Skin of body (tissue), 2 donors: ENCODE measurements around the gene SLC22A1. TPM values are rescaled to one million over a fixed set of nuclear protein-coding genes. Genes with fewer than 3 reads are reported as not detected.
A peak's percentile ranks its signal among the peaks of the same experiment; 100 is the strongest.

Source experiments
- DNase-seq: peaks from one replicate; lab custom pipeline; 2025; lab: John Stamatoyannopoulos, UW
- total RNA-seq: library from RNA; depleted of rRNA; stranded (reverse); fragments of >200 nt; gene quantifications from one replicate; pipeline ENCODE4 v1.2.3, GENCODE V29; 2014

SLC22A1 gene
- total RNA-seq, 1 donor from 2014 or later, result 0.59 TPM

DNA sequence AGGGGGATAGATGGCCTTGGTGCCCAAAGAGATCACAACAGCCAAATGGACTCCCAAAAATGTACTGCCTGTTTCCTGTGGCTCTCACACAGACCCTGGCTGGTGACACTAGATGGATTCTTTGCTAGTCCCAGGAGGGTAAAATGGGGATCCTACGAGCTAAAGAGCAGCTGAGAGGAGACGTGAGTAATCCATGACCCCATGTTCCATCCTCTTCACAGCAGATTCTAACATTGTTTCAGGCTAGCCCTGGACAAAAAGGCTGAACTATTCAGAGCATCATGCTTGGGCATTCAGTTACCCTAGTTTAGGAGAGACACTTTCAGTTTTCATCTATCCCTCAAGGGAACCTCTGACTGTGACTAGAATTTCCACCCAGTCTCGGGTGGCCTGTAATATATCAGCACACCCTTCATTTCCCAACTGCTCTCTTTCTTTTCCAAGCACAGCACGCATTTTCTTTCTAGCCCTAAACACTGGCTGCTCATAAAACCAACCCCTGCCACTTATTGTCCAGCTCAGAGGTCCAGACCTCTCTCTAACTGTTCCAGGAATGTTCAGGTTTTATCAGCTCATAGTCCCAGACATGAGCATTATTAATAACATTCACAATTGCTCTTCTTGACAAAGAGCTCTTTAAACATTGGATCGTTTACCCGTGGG, 48.5 kb downstream of the SLC22A1 start:
- DNase-seq, result no peak

DNA sequence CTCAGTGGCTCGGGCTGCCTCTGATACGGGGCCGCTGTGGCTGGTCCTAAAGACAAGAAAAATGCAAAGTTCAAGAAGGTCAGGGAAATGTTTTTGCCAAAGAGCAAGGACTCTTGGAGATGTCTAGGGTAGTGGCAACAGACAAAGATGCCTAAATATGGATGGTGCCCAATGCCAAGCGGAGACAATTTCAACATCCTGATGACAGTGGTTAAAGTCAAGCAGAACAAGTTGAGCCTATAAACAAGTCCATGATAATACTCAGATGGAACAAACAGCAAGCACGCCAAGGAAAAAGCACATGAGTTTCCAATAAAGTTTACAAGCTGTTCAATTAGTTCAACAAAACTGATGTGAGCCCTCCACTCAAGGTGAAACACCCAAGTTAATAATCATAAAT, 51.1 kb downstream of the SLC22A1 start:
- no peak for DNase-seq

- DNase-seq, result no peak
These were observed 52.4 kb downstream of the SLC22A1 start for GRCh38 chr6:160173806-160174527.

DNA sequence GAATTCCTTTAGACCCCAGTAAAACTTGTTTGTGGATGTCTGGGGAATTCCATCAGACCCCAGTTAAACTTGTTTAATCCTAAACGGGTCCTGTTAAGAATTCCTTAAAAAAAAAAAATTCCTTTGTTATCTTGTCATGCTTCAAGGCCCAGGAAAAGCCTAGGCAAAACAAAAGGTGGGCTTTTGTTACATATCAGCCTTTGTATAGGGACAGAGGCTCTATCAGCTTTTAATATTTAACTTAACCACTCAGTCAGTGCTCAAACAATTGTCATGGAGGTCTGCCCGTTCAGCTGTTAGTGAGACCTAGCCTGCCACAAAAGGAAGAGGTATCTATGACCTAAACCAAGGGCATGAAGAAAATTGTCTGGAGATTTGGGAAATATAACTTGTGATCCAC, 53.1 kb downstream of the SLC22A1 start:
- DNase-seq, result no peak

DNA sequence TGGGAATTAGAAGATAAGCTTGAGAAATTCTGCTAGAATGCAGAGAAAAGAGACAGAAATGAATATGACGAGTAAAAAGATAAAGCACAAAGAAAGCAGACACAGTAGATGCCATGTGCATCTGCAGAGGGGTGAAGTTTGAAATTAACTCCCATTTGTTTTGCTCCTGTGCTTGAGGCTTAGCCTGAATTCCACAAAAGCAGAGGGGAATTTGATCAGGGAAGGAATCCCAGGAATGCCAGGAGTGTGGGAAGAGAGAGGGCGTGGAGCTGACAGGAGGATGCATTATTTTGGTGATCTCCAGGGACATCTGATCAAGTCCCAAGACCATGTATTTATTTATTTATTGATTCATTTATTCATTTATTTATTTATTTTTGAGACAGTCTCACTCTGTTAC, 55.6 kb downstream of the SLC22A1 start:
- no peak for DNase-seq

- peak; percentile 8 for DNase-seq
These were observed 56.7 kb downstream of the SLC22A1 start for GRCh38 chr6:160178271-160178670.

- DNase-seq, result no peak
These were observed 59.1 kb downstream of the SLC22A1 start for GRCh38 chr6:160180706-160181105.

- no peak for DNase-seq
These were observed 67.2 kb downstream of the SLC22A1 start for GRCh38 chr6:160188773-160189172.

GRCh38 chr6:160190081-160190480, 68.5 kb downstream of the SLC22A1 start:
- no peak for DNase-seq

GRCh38 chr6:160190973-160191372, 69.4 kb downstream of the SLC22A1 start:
- no peak for DNase-seq

DNA sequence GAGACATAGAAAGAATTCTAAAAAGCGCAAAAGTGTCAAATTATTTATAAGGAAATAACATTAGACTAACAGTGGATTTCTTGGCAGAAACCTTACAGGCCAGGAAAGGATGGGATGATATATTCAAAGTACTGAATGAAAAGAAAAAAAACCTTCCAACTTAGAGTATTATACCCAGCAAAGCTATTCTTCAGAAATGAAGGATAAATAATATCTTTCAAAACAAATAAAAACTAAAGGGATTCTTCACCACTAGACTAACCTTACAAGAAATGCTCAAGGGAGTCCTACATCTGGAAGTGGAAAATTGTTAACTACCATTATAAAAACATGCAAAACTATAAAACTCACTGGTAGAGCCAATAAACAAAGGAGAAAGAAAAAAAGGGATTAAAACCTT, 71.2 kb downstream of the SLC22A1 start:
- no peak for DNase-seq

GRCh38 chr6:160194808-160195207, 73.2 kb downstream of the SLC22A1 start:
- DNase-seq, result no peak

GRCh38 chr6:160197662-160198061, 76.0 kb downstream of the SLC22A1 start:
- no peak for DNase-seq

DNA sequence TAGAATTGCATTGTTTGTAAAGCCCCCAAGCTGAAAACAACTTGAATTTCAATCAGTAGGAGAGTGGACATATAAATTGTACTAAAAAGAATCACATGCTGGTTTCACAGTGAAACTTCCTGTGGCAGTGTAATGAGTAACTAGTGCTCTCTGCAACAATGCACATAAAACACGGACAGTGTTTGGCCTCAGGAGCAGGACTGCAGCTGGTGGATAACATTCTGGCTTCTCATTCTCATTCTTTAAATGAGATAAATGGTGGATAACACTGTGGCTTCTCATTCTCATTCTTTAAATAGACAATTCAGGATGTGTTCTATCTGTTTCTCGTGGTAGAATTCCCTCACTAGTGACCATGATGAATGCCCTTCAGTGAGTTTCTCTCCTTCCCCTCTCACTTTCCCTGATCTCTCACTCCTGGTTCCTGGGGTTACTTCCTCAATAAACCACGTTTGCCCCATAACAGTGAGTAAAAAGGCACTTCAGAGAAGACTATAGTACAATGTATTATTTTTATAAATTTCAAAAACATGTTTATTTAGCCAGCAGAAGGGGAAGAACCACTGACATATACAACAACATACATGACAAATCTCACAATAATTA, 77.1 kb downstream of the SLC22A1 start:
- DNase-seq, result no peak

DNA sequence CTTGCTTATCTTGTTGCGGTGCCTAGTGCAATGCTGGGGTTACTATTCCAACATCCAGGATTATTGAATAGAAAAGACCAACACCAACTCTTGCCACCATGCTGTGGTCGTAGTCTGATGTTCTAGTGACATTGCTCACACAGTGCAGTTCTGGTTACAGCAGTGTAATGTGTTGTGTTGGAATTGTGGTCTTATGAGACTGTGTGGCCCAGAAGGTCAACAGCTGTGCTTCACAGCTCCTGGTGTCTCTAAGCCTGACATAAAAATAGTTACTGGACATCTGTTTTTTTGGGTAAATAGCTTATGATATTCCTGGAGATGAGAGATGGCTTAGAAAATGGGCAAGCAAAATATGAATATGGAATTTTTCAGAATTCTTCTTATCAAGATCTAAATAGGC, 79.4 kb downstream of the SLC22A1 start:
- no peak for DNase-seq

DNA sequence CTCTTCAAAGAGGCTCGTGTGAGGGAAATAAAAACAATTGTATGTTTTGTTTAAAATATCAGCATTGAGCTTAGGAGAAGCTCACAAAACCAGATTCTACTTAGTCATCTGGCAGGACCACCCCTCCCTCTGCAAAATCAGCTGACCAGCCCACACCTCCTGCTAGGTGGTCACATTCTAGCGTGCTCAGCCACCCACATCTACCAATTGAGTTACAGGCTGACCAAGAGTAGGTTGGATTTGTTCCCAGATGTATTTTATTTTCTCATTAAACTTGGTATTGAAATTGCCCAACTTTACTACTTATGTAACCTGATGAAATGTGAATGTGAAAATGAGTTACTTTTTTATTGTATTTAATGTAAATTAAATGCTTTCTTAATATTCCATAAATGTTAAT, 80.8 kb downstream of the SLC22A1 start:
- DNase-seq, result no peak

DNA sequence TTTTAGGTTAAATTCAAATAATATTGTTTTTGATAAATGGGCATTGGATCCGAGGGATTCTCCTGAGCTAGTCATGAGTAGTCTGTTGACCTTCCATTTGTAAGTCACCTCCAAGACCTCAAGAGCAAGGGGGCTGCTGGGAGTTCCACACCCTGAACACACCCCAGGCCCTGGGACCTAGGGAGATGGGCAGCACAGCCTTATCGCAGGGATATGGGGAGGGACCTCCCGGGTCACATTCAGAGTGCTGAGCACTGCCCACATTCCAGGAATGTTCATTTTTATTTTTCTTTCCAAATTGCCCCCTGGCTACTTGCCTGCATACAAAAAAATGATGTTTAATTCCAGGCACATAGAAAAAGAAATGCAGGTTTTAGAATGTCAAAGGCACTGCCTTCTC, 81.5 kb downstream of the SLC22A1 start:
- no peak for DNase-seq

DNA sequence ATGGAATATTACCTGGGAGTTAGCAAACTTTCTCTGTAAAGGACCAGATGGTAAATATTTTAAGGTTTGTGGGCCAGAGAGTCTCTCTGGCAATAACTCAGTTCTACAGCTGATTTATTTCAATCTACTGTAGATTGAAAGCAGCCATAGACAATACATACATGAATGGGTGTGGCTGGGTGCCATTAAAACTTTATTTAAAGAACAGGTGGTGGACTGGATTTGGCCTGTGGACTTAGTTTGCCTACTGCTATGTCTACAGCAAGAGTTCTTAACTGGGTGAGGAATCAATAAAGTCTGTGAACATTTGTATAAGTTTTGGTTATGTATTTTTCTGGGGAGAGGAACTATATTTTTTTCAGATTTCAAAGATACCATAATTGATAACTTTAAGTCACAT, 81.9 kb downstream of the SLC22A1 start:
- DNase-seq, result no peak

DNA sequence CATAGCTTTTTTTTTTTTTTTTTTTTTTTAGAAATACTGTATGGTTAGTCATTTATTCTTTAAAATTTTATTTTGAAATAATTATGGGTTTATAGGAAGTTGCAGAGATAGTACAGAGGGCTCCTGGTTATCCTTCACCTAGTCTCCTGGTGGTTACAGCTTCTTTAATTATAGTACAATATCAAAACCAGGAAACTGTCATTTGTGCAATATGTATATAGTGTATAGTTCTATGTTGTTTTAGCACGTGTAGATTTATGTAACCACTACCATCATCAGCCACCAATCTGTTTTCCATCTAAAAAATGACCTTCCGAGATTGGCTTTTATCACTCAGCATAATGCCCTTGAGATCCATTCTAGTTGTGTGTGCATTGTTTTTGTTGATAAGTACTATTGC, 82.3 kb downstream of the SLC22A1 start:
- DNase-seq, result no peak

GRCh38 chr6:160204710-160205109, 83.1 kb downstream of the SLC22A1 start:
- no peak for DNase-seq

DNA sequence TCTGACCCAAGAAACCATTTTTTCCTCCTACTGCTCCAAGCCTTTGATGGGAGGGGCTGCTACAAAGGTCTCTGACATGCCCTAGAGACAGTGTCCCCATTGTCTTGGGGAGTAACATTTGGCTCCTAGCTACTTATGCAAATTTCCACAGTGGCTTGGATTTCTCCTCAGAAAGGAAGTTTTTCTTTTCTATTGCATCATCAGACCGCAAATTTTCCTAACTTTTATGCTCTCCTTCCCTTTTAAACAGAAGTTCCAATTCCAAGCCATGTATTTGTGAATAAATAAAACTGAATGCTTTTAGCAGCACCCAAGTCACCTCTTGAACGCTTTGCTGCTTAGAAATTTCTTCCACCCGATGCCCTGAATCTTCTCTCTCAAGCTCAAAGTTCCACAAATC, 86.0 kb downstream of the SLC22A1 start:
- no peak for DNase-seq
